Fibroblast of lung (primary cell): ENCODE measurements around the gene SSBP3. TPM values are rescaled to one million over a fixed set of nuclear protein-coding genes. Genes with fewer than 3 reads are reported as not detected.

Experiments used
- DNase-seq, 2 donors: peaks; one replicate each; pipeline versions ENCODE4 v3.0.0 to v3.0.0-alpha.2; 2010; ENCODE audit warnings: low read depth in 2 of 2
- H2AFZ ChIP-seq: 2 replicates; pipeline ENCODE4 v1.5.1; 2012; ENCODE audit warnings: low read length, control low read depth, inconsistent platforms
- H3K27ac ChIP-seq: 2 replicates; pipeline ENCODE4 v1.5.1; 2011; ENCODE audit warnings: low read length, control low read depth; ENCODE audit not compliant: insufficient read depth
- H3K27me3 ChIP-seq: 2 replicates; pipeline ENCODE4 v1.5.1; 2011; ENCODE audit warnings: mild to moderate bottlenecking, low read length; ENCODE audit not compliant: control insufficient read depth, insufficient read depth
- H3K36me3 ChIP-seq: 2 replicates; pipeline ENCODE4 v1.5.1; 2011; ENCODE audit warnings: low read length; ENCODE audit not compliant: control insufficient read depth, insufficient read depth
- H3K4me1 ChIP-seq: 2 replicates; pipeline ENCODE4 v1.5.1; 2011; ENCODE audit warnings: low read length; ENCODE audit not compliant: control insufficient read depth, insufficient read depth; ENCODE audit errors: extremely low read depth
- H3K4me2 ChIP-seq: 2 replicates; pipeline ENCODE4 v1.5.1; 2011; ENCODE audit warnings: low read length, control low read depth; ENCODE audit not compliant: insufficient read depth; ENCODE audit errors: extremely low read depth
- H3K4me3 ChIP-seq, 4 experiments: fragments of 200-600 bp in 1 of 4; sonication (generic) in 1 of 4; replicated peaks in 1 of 4; 2 replicates each; pipeline ENCODE4 v1.5.1; 2011 to 2016; ENCODE audit warnings: low read length in 4 of 4, low read depth in 3 of 4, mild to moderate bottlenecking in 3 of 4, control low read depth in 2 of 4, inconsistent platforms in 1 of 4, mixed read lengths in 1 of 4; ENCODE audit not compliant: insufficient read depth in 1 of 4; ENCODE audit errors: control extremely low read depth in 1 of 4
- H3K79me2 ChIP-seq: 2 replicates; pipeline ENCODE4 v1.5.1; 2012; ENCODE audit warnings: mild to moderate bottlenecking, low read length, inconsistent platforms; ENCODE audit not compliant: control insufficient read depth, insufficient read depth
- H3K9ac ChIP-seq: 2 replicates; pipeline ENCODE4 v1.5.1; 2011; ENCODE audit warnings: mild to moderate bottlenecking, low read length, control low read depth; ENCODE audit not compliant: insufficient read depth
- H3K9me3 ChIP-seq: 2 replicates; pipeline ENCODE4 v1.5.1; 2012; ENCODE audit warnings: low read depth, low read length; ENCODE audit not compliant: control insufficient read depth, insufficient read depth
- H4K20me1 ChIP-seq: 2 replicates; pipeline ENCODE4 v1.5.1; 2011; ENCODE audit warnings: low read length; ENCODE audit not compliant: control insufficient read depth, insufficient read depth; ENCODE audit errors: extremely low read depth
- CTCF ChIP-seq, 2 donors: IDR thresholded peaks in 1 of 2; conservative IDR thresholded peaks in 1 of 2; 1 replicate in 1 of 2; 2 replicates in 1 of 2; pipeline ENCODE4 v1.5.1; 2011 to 2012; ENCODE audit warnings: low read length in 2 of 2, control low read depth in 1 of 2, inconsistent platforms in 1 of 2, low read depth in 1 of 2, mild to moderate bottlenecking in 1 of 2
- EZH2 ChIP-seq: IDR thresholded peaks from 2 replicates; pipeline ENCODE4 v1.5.1; 2012; ENCODE audit warnings: low read length, control low read depth, mild to moderate bottlenecking; ENCODE audit errors: missing control alignments
- polyA plus RNA-seq, 2 donors: library from polyadenylated mRNA; depleted of rRNA in 1 of 2; stranded (reverse) in 1 of 2; unstranded in 1 of 2; fragments of >200 nt; gene quantifications; 2 replicates each; pipeline ENCODE4 v1.2.1, GENCODE V29; 2011 to 2012; ENCODE audit warnings: missing spikeins in 1 of 2
- total RNA-seq: library from RNA; depleted of rRNA; stranded (reverse); fragments of >200 nt; gene quantifications from 2 replicates; pipeline ENCODE4 v1.2.1, GENCODE V29; 2014

SSBP3 gene
- total and polyA plus RNA-seq, 2 donors (not counting 1 experiment from before 2014, with no cell fraction given): 9.4 to 26.4 TPM

- Histone ChIP-seq H3K4me1 (peaks cover 13% of the 10 kb centered on the region), H3K27ac (no peak overlapping the region), H3K9me3 (no peaks in the 10 kb centered on the region)
These were observed 175.5 kb downstream of the SSBP3 start for GRCh38 chr1:54230507-54231339.

DNA sequence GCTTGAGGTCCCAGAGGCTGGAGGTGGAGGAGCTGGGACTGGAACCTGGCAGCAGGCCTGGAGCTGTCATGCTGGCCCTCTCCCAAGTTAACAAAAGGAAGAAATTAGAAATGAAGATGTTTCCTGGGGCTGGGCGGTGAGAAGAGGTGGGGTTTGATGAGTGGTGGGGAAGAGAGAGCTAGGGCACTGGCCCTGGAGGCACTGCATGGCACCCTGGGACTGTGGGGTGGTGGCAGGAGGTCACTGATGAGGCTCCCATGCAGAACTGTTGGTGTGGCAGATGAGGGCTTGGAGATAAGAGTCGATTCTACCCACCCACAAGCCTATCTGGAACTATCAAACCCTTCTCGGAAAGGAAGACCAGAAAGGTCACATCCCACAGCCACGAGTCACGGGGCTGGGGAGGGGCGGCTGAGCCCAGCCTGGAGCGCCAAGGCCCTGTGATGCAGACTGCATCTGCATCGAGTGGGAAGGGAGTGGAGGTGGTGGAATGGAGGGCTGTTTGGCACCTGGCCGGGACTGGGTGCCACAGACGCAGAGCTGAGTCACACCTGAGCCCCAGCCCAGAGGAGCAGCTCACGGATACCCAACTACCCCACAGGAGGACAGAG lies 176.8 kb downstream of the SSBP3 start:
- Histone ChIP-seq H4K20me1 (no peaks in the 10 kb centered on the region), H2AFZ (no peak overlapping the region), H3K4me3 (no peak overlapping the region), H3K9ac (no peak overlapping the region), H3K4me2 (peak overlapping the region; percentile 11), H3K36me3 (no peaks in the 10 kb centered on the region), H3K9me3 (no peaks in the 10 kb centered on the region), H3K79me2 (no peaks in the 10 kb centered on the region), H3K27ac (peak overlapping the region; percentile 43), H3K4me1 (peaks cover 13% of the 10 kb centered on the region), H3K27me3 (no peaks in the 10 kb centered on the region)
- TF ChIP-seq EZH2 (no peak), CTCF (conservative IDR thresholded peaks at IDR 0.05 in 1 of 2, IDR thresholded peaks at IDR 0.05 in 1 of 2; ENCODE audit: low read depth in 1 of 2, low read length in 2 of 2) (no peak)
- peak in 1 of 2 donors; percentile 67 for DNase-seq

More at GRCh38 chr1:54230507-54231339, 175.5 kb downstream of the SSBP3 start:
- no peaks in the 10 kb centered on the region for H3K36me3 ChIP-seq
- no peak overlapping the region for H3K4me2 ChIP-seq
- no peak for TF ChIP-seq CTCF (conservative IDR thresholded peaks at IDR 0.05 in 1 of 2, IDR thresholded peaks at IDR 0.05 in 1 of 2; ENCODE audit: low read depth in 1 of 2, low read length in 2 of 2)
- no peak for TF ChIP-seq EZH2
- H3K4me3 ChIP-seq: no peak overlapping the region
- H3K9ac ChIP-seq: no peak overlapping the region
- no peaks in the 10 kb centered on the region for H4K20me1 ChIP-seq
- no peak for DNase-seq
- no peaks in the 10 kb centered on the region for H3K79me2 ChIP-seq
- no peaks in the 10 kb centered on the region for H3K27me3 ChIP-seq
- H2AFZ ChIP-seq: no peak overlapping the region

DNA sequence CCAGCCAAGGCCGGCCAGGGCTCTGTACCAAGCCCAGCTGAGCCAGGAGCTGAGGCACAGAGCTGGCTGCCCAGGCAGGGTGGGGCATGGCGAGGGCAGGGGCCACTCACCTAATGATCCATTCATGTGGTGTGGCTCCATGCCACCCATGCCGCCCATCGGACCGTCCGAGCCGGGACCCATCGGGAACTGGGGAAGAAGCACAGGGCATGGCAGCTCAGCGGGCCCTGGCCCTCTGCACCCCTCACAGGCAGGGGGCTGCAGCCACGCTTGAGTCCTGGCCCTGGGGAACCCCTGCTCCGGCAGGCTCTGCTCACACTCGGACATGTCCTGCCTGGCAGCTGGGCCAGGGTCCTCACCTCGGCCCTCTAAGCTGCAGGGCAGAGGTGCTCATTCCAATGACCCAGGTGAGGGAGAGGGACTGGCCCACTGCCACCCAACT lies 177.5 kb downstream of the SSBP3 start:
- H3K9me3 ChIP-seq: no peaks in the 10 kb centered on the region
- no peak for DNase-seq
- H3K27me3 ChIP-seq: no peaks in the 10 kb centered on the region
- H3K36me3 ChIP-seq: no peaks in the 10 kb centered on the region
- no peak overlapping the region for H3K4me2 ChIP-seq
- H3K9ac ChIP-seq: no peak overlapping the region
- no peaks in the 10 kb centered on the region for H3K79me2 ChIP-seq
- no peak overlapping the region for H3K4me3 ChIP-seq
- H2AFZ ChIP-seq: no peak overlapping the region
- no peaks in the 10 kb centered on the region for H4K20me1 ChIP-seq
- peaks cover 13% of the 10 kb centered on the region for H3K4me1 ChIP-seq
- H3K27ac ChIP-seq: peak overlapping the region; percentile 43
- TF ChIP-seq CTCF (conservative IDR thresholded peaks at IDR 0.05 in 1 of 2, IDR thresholded peaks at IDR 0.05 in 1 of 2; ENCODE audit: low read depth in 1 of 2, low read length in 2 of 2) (no peak), EZH2 (no peak)
